ENCODE measurements around the gene FBXO24. TPM values are rescaled to one million over a fixed set of nuclear protein-coding genes. Genes with fewer than 3 reads are reported as not detected.

The FBXO24 gene
- total and polyA plus RNA-seq, 9 of the 15 experiments (the other 6 are each of a cell fraction or from before 2014, with no cell fraction given): 0.17 to 0.95 (median 0.50) TPM

- TF ChIP-seq ZMIZ1 (IDR thresholded peaks at IDR 0.05; ENCODE audit: low read depth in 2 of 2, low read length in 2 of 2): no peak
These were observed 5.5 kb downstream of the FBXO24 start (continued) for GRCh38 chr7:100591596-100591995.

- H3K9me1 ChIP-seq (ENCODE audit: control insufficient read depth, insufficient read depth, low read length): no peaks in the 10 kb centered on the region
- intact Hi-C loops (cut with micrococcal nuclease): no loop called here
- H3K79me2 ChIP-seq (ENCODE audit: control insufficient read depth, insufficient read depth, low read length): no peaks in the 10 kb centered on the region
- H3K4me2 ChIP-seq (ENCODE audit: insufficient read depth, low read length): no peak overlapping the region
- in situ Hi-C loops (cut with MboI): no loop called here
- H3K27me3 ChIP-seq (ENCODE audit: control insufficient read depth in 2 of 2, insufficient read depth in 2 of 2, low read length in 2 of 2): no peaks in the 10 kb centered on the region
- no peak overlapping the region for H2AFZ ChIP-seq (ENCODE audit: low read depth, low read length)
- H3K4me1 ChIP-seq (replicated peaks in 1 of 2; ENCODE audit: control insufficient read depth in 2 of 2, insufficient read depth in 2 of 2, low read length in 2 of 2): peaks cover 0 to 7% of the 10 kb centered on the region in 2 experiments; a peak in 3 of 5 replicates
- FAIRE-seq (no peak), ATAC-seq (no peak), DNase-seq (ENCODE audit: extremely low read depth in 1 of 4, low spot score in 3 of 4) (no peak)
- no peak overlapping the region for H3K4me3 ChIP-seq
- no peak overlapping the region; a peak in 1 of 4 replicates for H3K9ac ChIP-seq (ENCODE audit: insufficient read depth in 1 of 2, low read depth in 2 of 2, low read length in 2 of 2)
- no TSS peak for BruUV-seq (replicated peaks)
- CTCF ChIA-PET (ENCODE audit: low intra/inter-chr PET ratio): no interaction called here
- TF ChIP-seq USF2 (CRISPR knock-in tag; IDR thresholded peaks at IDR 0.05) (no peak), SAFB (IDR thresholded peaks at IDR 0.05; ENCODE audit: borderline replicate concordance, low read depth, low read length) (no peak), ZNF121 (CRISPR knock-in tag; conservative IDR thresholded peaks at IDR 0.05) (peak; percentile 50; the same call in 1 of the 2 replicates), RBM25 (IDR thresholded peaks at IDR 0.05; ENCODE audit: low read depth, low read length, severe bottlenecking) (peak; percentile 10), PRMT5 (CRISPR knock-in tag; IDR thresholded peaks at IDR 0.05) (no peak)
- no peaks in the 10 kb centered on the region for H3K36me3 ChIP-seq (ENCODE audit: control insufficient read depth, insufficient read depth, low read length)
- H3K9me3 ChIP-seq (replicated peaks; ENCODE audit: control insufficient read depth, insufficient read depth, low read depth, low read length): no peaks in the 10 kb centered on the region
- POLR2A ChIA-PET: interaction anchor here (0.6 to 1.2 kb wide), 3 partner anchors 9 to 165 kb away, joined by 3 to 5 read pairs (median 3); partner anchors contain the start of gene FBXO24
- H3K27ac ChIP-seq (ENCODE audit: extremely low read depth, low read depth, low read length): no peak overlapping the region
- H4K20me1 ChIP-seq (replicated peaks; ENCODE audit: control insufficient read depth, insufficient read depth, low read length): no peaks in the 10 kb centered on the region
- 69% methylated on average over 7 of the region's 7 CpGs for WGBS (ENCODE audit: insufficient coverage, low coverage, missing lambda C conversion rate)
These were observed 9.1 kb downstream of the FBXO24 start for GRCh38 chr7:100595188-100595587.
